RPMI7951 (cell line): Measurements from ENCODE around the gene ANKRD13B. TPM values are rescaled to one million over a fixed set of nuclear protein-coding genes. Genes with fewer than 3 reads are reported as not detected.

Experiments used
- DNase-seq: peaks from one replicate; pipeline ENCODE4 v3.0.0-alpha.2; 2012; ENCODE audit warnings: low read depth
- total RNA-seq: library from RNA; depleted of rRNA; stranded (reverse); fragments of >200 nt; shearing (Covaris generic); gene quantifications from 2 replicates; pipeline ENCODE4 v1.2.3, GENCODE V29; 2014

Gene ANKRD13B
- total RNA-seq, 1 experiment from 2014 or later = 1.2 TPM

- DNase-seq = no peak
Measured at GRCh38 chr17:29594519-29595090, 1.7 kb downstream of the ANKRD13B start.

- DNase-seq = no peak
Measured at GRCh38 chr17:29595107-29595942, 2.4 kb downstream of the ANKRD13B start.

- no peak for DNase-seq
Measured at GRCh38 chr17:29595943-29596774, 3.2 kb downstream of the ANKRD13B start.

DNA sequence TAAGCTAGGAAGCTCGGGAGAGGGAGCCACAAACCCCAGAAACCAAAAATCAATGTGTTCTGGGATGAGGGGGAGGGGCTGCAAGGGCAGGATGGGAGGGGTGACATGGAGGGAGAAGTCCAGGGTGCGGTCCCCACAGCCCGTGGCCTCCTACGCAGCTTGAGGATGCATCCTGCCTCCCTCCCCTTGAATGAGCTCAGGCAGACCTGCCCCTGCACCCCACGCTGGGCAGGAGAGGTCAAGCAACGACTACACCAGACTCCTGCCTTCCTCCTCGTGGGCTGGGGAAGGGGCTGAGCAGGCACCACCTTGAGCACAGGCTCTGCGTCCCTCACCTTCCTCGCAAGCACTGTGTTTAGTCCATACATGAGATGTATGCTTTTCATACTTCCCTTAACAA is 3.9 kb downstream of the ANKRD13B start:
- no peak for DNase-seq

DNA sequence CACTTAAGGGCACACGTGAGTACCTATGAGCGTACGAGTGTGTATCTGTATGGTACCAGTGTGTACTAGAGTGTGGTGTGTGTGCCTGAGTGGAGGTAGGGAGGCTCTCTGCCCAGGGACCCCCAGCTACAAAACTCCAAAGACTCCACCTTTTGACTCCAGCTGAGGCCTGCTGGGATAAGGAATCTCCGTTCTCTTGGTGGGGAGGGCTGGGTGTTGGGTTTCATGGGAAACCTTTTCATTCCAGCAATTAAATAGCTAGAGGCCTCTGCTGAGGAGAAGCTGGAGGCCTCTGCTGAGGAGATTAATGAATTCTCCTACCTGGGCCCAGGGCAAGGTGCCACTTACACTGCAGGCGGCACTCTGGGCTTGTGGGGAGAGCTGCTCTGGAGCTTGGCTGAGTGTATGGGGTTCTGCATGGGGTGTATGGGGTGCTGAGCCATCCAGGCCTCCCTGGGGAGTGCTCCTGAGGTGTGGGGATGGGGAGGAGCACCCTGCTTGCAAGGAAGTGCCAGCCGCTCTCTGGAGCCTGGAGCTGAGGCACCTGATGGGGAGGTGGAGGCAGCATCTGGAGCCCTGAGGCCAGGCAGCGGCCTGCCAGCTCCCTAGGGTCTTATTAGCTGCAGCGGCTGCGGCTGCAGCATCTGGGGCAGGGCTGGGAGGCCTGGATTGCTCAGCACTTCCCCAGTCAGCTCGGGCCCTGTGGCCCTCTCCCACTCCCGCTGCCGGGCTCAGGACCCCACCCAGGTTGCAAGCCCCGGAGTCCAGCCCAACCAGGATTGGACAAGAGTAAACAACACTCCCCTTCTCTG is 4.6 kb downstream of the ANKRD13B start:
- no peak for DNase-seq

DNA sequence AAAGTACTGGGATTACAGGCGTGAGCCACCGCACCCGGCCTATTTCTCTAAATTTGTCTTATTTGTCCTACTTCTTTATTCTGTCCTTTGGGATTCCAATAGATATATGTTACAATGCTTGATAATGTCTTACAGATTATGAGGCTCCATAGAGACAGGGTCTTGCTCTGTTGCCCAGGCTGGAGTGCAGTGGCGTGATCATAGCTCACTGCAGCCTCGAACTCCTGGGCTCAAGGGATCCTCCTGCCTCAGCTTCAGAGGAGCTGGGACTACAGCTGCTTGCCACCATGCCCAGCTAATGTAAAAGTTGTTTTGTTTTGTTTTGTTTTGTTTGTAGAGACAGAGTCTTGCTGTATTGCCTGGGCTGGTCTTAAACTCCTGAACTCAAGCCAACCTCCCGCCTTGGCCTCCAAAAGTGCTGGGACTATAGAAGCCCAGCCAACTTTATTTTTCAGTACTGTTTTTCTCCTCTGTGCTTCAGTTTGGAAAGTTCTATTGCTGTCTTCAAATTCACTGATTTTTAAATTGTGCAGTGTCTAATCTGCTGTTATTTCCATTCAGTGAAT is 10.3 kb downstream of the ANKRD13B start:
- no peak for DNase-seq

DNA sequence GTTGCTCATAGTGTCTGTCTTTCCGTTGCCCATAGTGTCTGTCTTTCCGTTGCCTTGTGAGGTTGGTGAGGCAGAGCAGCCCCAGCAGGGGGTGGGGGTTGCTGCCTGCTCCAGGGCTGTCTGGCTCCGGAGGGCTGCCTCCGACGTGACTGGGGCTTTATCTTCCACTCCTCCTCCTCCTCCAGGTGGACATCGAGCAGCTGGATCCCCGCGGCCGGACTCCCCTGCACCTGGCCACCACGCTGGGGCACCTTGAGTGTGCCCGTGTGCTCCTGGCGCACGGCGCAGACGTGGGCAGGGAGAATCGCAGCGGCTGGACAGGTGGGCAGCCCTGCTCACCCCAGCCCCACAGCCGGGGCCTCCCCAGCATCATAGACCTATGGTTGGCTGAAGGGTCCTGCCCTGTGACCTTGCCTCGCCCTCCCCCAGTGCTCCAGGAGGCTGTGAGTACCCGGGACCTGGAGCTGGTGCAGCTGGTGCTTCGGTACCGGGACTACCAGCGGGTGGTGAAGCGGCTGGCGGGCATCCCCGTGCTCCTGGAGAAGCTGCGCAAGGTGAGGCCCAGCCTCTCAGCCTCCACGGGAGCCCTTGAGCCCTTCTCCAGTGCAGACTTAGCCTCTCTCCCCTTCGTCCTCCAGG is 14.7 kb downstream of the ANKRD13B start:
- DNase-seq = no peak

DNA sequence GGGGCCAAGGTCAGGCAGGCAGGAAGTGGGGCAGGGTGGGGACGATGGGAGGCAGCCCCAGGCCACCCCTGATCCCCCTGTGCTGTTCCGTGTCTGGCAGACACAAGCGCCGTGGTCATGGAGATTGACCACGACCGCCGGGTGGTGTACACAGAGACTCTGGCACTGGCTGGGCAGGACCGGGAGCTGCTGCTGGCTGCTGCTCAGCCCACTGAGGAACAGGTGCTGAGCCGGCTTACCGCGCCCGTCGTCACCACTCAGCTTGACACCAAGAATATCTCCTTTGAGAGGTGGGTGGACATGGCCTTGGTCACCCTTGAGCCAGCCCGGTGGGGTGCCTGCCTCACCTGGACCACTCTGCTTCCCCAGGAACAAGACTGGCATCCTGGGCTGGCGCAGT is 16.1 kb downstream of the ANKRD13B start:
- DNase-seq = no peak

- DNase-seq = no peak
Measured at GRCh38 chr17:29610395-29610794, 17.5 kb downstream of the ANKRD13B start.

- DNase-seq = no peak
Measured at GRCh38 chr17:29611351-29612093, 18.6 kb downstream of the ANKRD13B start.

GRCh38 chr17:29612094-29612403 is 19.1 kb downstream of the ANKRD13B start:
- no peak for DNase-seq

GRCh38 chr17:29612404-29613280 is 19.7 kb downstream of the ANKRD13B start:
- no peak for DNase-seq

DNA sequence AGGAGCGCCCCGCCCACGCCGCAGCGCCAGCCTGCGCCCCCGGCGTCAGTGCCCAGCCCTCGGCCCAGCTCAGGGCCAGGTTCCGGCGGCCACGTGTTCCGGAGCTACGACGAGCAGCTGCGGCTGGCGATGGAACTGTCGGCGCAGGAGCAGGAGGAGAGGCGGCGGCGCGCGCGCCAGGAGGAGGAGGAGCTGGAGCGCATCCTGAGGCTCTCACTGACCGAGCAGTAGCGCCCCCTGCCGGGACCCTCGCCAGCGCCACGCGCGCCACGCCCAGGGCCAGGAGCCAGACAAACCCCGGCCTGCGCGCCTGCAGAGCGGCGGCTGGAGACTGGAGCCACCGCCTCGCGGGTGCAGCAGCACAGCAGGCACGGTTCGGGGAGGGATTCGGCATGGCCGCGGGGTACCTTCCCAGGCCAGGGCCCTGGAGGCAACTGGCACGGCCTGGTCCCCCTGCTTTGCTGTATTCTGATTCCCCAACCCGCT is 20.5 kb downstream of the ANKRD13B start:
- no peak for DNase-seq

DNA sequence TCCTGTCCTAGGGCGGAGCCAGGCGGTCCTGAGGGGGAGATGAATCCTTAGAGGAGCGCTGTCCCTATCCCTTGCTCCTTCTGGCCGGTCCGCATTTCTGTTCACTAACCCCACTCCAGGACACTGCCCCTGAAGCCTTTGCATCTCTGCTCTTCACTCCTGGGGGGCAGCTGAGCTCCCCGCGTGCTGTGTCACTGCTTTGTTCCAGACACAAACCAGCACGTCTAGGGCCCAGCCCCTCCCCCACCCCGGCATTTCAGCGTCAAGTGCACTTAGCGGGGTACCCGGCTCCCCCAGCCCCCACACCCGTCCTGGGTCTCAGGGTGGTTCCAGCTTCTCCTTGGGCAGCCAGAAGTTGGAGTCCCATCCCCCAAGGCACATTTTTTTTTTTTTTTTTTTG is 20.9 kb downstream of the ANKRD13B start:
- no peak for DNase-seq

DNA sequence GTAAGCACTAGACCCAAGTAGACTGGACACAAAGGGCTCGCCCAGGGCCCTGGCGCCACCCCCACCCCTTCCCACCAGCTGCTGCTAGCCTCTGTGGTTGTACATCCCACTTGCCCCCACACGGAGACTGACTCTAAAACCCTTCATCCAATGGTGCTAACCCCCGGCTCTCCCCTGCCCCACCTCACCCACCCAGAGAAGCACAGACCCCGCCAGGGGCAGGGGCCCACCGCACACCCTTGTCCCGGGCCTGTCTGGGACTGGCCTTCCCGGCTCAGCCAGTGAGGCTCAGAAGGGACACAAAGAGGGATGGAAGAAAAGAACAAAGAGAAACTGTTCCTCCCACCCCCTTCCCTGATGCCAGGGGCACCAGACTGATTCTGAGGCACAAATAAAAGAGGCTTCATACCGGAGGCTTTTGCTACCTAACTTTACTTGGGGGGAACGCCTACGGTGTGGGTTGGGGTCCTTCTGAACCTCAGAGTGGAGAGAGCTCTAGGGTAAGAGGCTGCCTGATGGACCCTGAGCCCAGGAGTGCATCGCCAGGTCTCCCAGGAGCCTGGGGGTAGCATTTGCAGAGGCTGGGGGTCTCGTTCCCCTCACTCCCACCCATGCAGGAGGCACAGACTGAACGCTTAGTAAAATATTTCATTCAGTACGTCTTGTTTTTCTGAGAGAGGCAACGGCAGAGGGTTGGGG is 21.6 kb downstream of the ANKRD13B start:
- DNase-seq = no peak

- no peak for DNase-seq
Measured at GRCh38 chr17:29615048-29615385, 22.1 kb downstream of the ANKRD13B start.

- peak; percentile 41 for DNase-seq
Measured at GRCh38 chr17:29615492-29616299, 22.8 kb downstream of the ANKRD13B start.
